ENCODE measurements around the gene FAM107B. TPM values are rescaled to one million over a fixed set of nuclear protein-coding genes. Genes with fewer than 3 reads are reported as not detected.

FAM107B gene
- total and polyA plus RNA-seq, 2 experiments from 2014 or later, result 11.0 to 17.6 TPM

- no peak for DNase-seq (ENCODE audit: low spot score)
- Histone ChIP-seq H3K4me2 (no peak overlapping the region), H2AFZ (no peak overlapping the region), H3K4me3 (no peak overlapping the region), H3K27me3 (ENCODE audit: insufficient read depth) (no peaks in the 10 kb centered on the region), H3K4me1 (ENCODE audit: insufficient read depth) (peaks cover 8% of the 10 kb centered on the region), H3K9me2 (ENCODE audit: insufficient read depth) (no peaks in the 10 kb centered on the region), H4K20me1 (replicated peaks; ENCODE audit: insufficient read depth) (no peaks in the 10 kb centered on the region; the same call in none of the 2 replicates), H3K36me3 (ENCODE audit: insufficient read depth) (no peaks in the 10 kb centered on the region), H3F3A (replicated peaks; ENCODE audit: low read depth) (no peaks in the 10 kb centered on the region), H3K27ac (ENCODE audit: low read depth) (no peak overlapping the region), H3K79me2 (replicated peaks; ENCODE audit: insufficient read depth) (no peaks in the 10 kb centered on the region)
- Mint-ChIP-seq H3K4me1 (peaks cover 6% of the 10 kb centered on the region), H3K27ac (no peak overlapping the region; the same call in 1 of the 2 replicates), H3K9me3 (no peaks in the 10 kb centered on the region), H3K4me3 (no peak overlapping the region), H3K27me3 (ENCODE audit: insufficient read depth, low read depth, poor library complexity) (peaks cover 2% of the 10 kb centered on the region), H3K36me3 (ENCODE audit: low read depth) (peaks cover 2% of the 10 kb centered on the region; the same call in 1 of the 3 replicates)
- TF ChIP-seq POLR2AphosphoS5 (IDR thresholded peaks at IDR 0.05; ENCODE audit: low read depth) (no peak), CREB1 (CRISPR knock-in tag; IDR thresholded peaks at IDR 0.05; ENCODE audit: low read depth) (no peak), REST (IDR thresholded peaks at IDR 0.05; ENCODE audit: unreplicated experiment) (no peak), CTCF (conservative IDR thresholded peaks at IDR 0.05; ENCODE audit: low read depth in 2 of 2) (peak; percentile 24 to 30)
- ATAC-seq, result peak; percentile 64
Observed at GRCh38 chr10:14543046-14543903, 231.4 kb downstream of the FAM107B start.

- H3K9me3 Mint-ChIP-seq, result no peaks in the 10 kb centered on the region
- no peak for TF ChIP-seq ETS1 (IDR thresholded peaks at IDR 0.05)
- TF ChIP-seq STAT1 (IDR thresholded peaks at IDR 0.05; ENCODE audit: unreplicated experiment), result no peak
- no peak for TF ChIP-seq NANOG (IDR thresholded peaks at IDR 0.05; ENCODE audit: borderline replicate concordance)
- TF ChIP-seq POLR2AphosphoS5 (IDR thresholded peaks at IDR 0.05; ENCODE audit: low read depth), result no peak
- TF ChIP-seq ZNF114 (CRISPR knock-in tag; IDR thresholded peaks at IDR 0.05), result no peak
- TF ChIP-seq REST (IDR thresholded peaks at IDR 0.05; ENCODE audit: unreplicated experiment), result no peak
- no peak for TF ChIP-seq CREB1 (CRISPR knock-in tag; IDR thresholded peaks at IDR 0.05; ENCODE audit: low read depth)
- TF ChIP-seq JUNB (IDR thresholded peaks at IDR 0.05; ENCODE audit: unreplicated experiment), result no peak
- no peak for TF ChIP-seq EZH2phosphoT487 (IDR thresholded peaks at IDR 0.05; ENCODE audit: unreplicated experiment)
- no peak for TF ChIP-seq EZH2 (IDR thresholded peaks at IDR 0.05; ENCODE audit: low read depth, unreplicated experiment)
- no peak for TF ChIP-seq ZNF331 (CRISPR knock-in tag; IDR thresholded peaks at IDR 0.05; ENCODE audit: low read depth)
Observed at GRCh38 chr10:14541379-14541778, 233.3 kb downstream of the FAM107B start.

More at GRCh38 chr10:14541379-14541778, 233.3 kb downstream of the FAM107B start:
- no peaks in the 10 kb centered on the region for H3K9me2 ChIP-seq (ENCODE audit: insufficient read depth)
- H3K27ac ChIP-seq (ENCODE audit: low read depth), result no peak overlapping the region
- Mint-ChIP-seq H3K27me3 (ENCODE audit: insufficient read depth, low read depth, poor library complexity) (peaks cover 2% of the 10 kb centered on the region), H3K36me3 (ENCODE audit: low read depth) (no peaks in the 10 kb centered on the region; the same call in 2 of the 3 replicates), H3K4me3 (no peak overlapping the region), H3K27ac (no peak overlapping the region), H3K4me1 (no peaks in the 10 kb centered on the region)
- no peak overlapping the region for H3K4me2 ChIP-seq
- DNase-seq (ENCODE audit: low spot score) (no peak), ATAC-seq (no peak)
- no peaks in the 10 kb centered on the region for H3K36me3 ChIP-seq (ENCODE audit: insufficient read depth)
- H3K79me2 ChIP-seq (replicated peaks; ENCODE audit: insufficient read depth), result no peaks in the 10 kb centered on the region
- H3K4me3 ChIP-seq, result no peak overlapping the region
- H3K4me1 ChIP-seq (ENCODE audit: insufficient read depth), result no peaks in the 10 kb centered on the region
- no peaks in the 10 kb centered on the region for H3F3A ChIP-seq (replicated peaks; ENCODE audit: low read depth)
- H2AFZ ChIP-seq, result no peak overlapping the region
- no peaks in the 10 kb centered on the region for H3K27me3 ChIP-seq (ENCODE audit: insufficient read depth)
- H4K20me1 ChIP-seq (replicated peaks; ENCODE audit: insufficient read depth), result no peaks in the 10 kb centered on the region

Data from GM23338 (cell line).